GM12865 (cell line): Measurements from ENCODE around the gene CMTM7.
"Not testable (repeated sequence)": the region's sequence is repeated elsewhere in the genome, so short reads cannot be mapped to it uniquely, and the experiment has no call there.

Experiments
- DNase-seq: peaks from one replicate; pipeline ENCODE4 v3.0.0; 2010; ENCODE audit warnings: low read depth
- H3K4me3 ChIP-seq: 2 replicates; pipeline ENCODE4 v1.5.1; 2011; ENCODE audit warnings: mild to moderate bottlenecking, low read depth, low read length, control low read depth
- CTCF ChIP-seq: IDR thresholded peaks from 2 replicates; pipeline ENCODE4 v1.5.1; 2011; ENCODE audit warnings: low read length, control low read depth, low read depth, inconsistent platforms; ENCODE audit not compliant: insufficient read depth; ENCODE audit errors: missing control alignments

CMTM7 gene

GRCh38 chr3:32437896-32438295 lies 46.2 kb downstream of the CMTM7 start:
- no peak overlapping the region for H3K4me3 ChIP-seq
- TF ChIP-seq CTCF: no peak
- no peak for DNase-seq

GRCh38 chr3:32438596-32439344 lies 47.1 kb downstream of the CMTM7 start:
- peak; percentile 90 for DNase-seq
- no peak overlapping the region for H3K4me3 ChIP-seq

GRCh38 chr3:32439421-32439820 lies 47.8 kb downstream of the CMTM7 start:
- not testable (repeated sequence) for H3K4me3 ChIP-seq, DNase-seq

More at GRCh38 chr3:32438596-32439344, 47.1 kb downstream of the CMTM7 start:
- no peak for TF ChIP-seq CTCF

GRCh38 chr3:32440611-32441350 lies 49.1 kb downstream of the CMTM7 start:
- H3K4me3 ChIP-seq: no peak overlapping the region
- no peak for DNase-seq
- TF ChIP-seq CTCF: no peak

- TF ChIP-seq CTCF: no peak
- H3K4me3 ChIP-seq: no peak overlapping the region
- DNase-seq: no peak
Measured at GRCh38 chr3:32442766-32443165, 51.1 kb downstream of the CMTM7 start.

- no peak for DNase-seq
- no peak for TF ChIP-seq CTCF
- no peak overlapping the region for H3K4me3 ChIP-seq
Measured at GRCh38 chr3:32443478-32443877, 51.8 kb downstream of the CMTM7 start.

GRCh38 chr3:32447865-32448400 lies 56.3 kb downstream of the CMTM7 start:
- no peak for TF ChIP-seq CTCF
- H3K4me3 ChIP-seq: no peak overlapping the region
- DNase-seq: no peak
